BE2C (cell line): ENCODE measurements around the gene FGFBP2.

Experiments
- DNase-seq: peaks from one replicate; pipeline ENCODE4 v3.0.0-alpha.2; 2020
- H3K27me3 ChIP-seq: fragments of 250-450 bp; sonication (Bioruptor Pico); 2 replicates; pipeline ENCODE4 v1.5.1; 2020; ENCODE audit warnings: mild to moderate bottlenecking
- H3K36me3 ChIP-seq: fragments of 250-450 bp; sonication (Bioruptor Pico); 2 replicates; pipeline ENCODE4 v1.5.1; 2020; ENCODE audit warnings: mild to moderate bottlenecking
- H3K4me1 ChIP-seq: fragments of 250-450 bp; sonication (Bioruptor Pico); 2 replicates; pipeline ENCODE4 v1.5.1; 2020
- H3K4me3 ChIP-seq: 2 replicates; pipeline ENCODE4 v1.5.1; 2011; ENCODE audit warnings: low read depth, low read length
- H3K9me3 ChIP-seq: fragments of 250-450 bp; sonication (Bioruptor Pico); 2 replicates; pipeline ENCODE4 v1.5.1; 2020
- CTCF ChIP-seq: IDR thresholded peaks from 2 replicates; pipeline ENCODE4 v1.5.1; 2012; ENCODE audit warnings: mild to moderate bottlenecking, low read depth, low read length

The FGFBP2 gene

GRCh38 chr4:15914291-15914690 lies 48.7 kb downstream of the FGFBP2 start:
- no peak for DNase-seq
- no peak for TF ChIP-seq CTCF
- no peaks in the 10 kb centered on the region for H3K4me1 ChIP-seq
- no peaks in the 10 kb centered on the region for H3K9me3 ChIP-seq
- peaks cover 4% of the 10 kb centered on the region for H3K27me3 ChIP-seq
- H3K36me3 ChIP-seq = no peaks in the 10 kb centered on the region
- no peak overlapping the region for H3K4me3 ChIP-seq

- TF ChIP-seq CTCF = no peak
- Histone ChIP-seq H3K4me1 (no peaks in the 10 kb centered on the region), H3K27me3 (peaks cover 4% of the 10 kb centered on the region), H3K36me3 (no peaks in the 10 kb centered on the region), H3K4me3 (no peak overlapping the region), H3K9me3 (no peaks in the 10 kb centered on the region)
- DNase-seq = no peak
Observed at GRCh38 chr4:15913631-15913970, 49.4 kb downstream of the FGFBP2 start.

- Histone ChIP-seq H3K9me3 (no peaks in the 10 kb centered on the region), H3K4me1 (no peaks in the 10 kb centered on the region), H3K36me3 (no peaks in the 10 kb centered on the region), H3K27me3 (peaks cover 4% of the 10 kb centered on the region), H3K4me3 (no peak overlapping the region)
- DNase-seq = no peak
- no peak for TF ChIP-seq CTCF
Observed at GRCh38 chr4:15912961-15913630, 49.9 kb downstream of the FGFBP2 start.

- TF ChIP-seq CTCF = no peak
- DNase-seq = no peak
- H3K27me3 ChIP-seq = peaks cover 4% of the 10 kb centered on the region
- H3K4me1 ChIP-seq = no peaks in the 10 kb centered on the region
- H3K4me3 ChIP-seq = no peak overlapping the region
- H3K9me3 ChIP-seq = no peaks in the 10 kb centered on the region
- H3K36me3 ChIP-seq = no peaks in the 10 kb centered on the region
Observed at GRCh38 chr4:15912236-15912635, 50.7 kb downstream of the FGFBP2 start.
